NCI-H1436 treated with DMSO at 0.1 percent for 48 hours (cell line): ENCODE results near the gene GPBAR1.
"Not testable (repeated sequence)": the region's sequence is repeated elsewhere in the genome, so short reads cannot be mapped to it uniquely, and the experiment has no call there.

Experiments used
- DNase-seq: peaks from one replicate; lab custom pipeline; 2025; lab: John Stamatoyannopoulos, UW

The GPBAR1 gene

GRCh38 chr2:218310853-218311540, 50.2 kb downstream of the GPBAR1 start:
- no peak for DNase-seq

GRCh38 chr2:218311541-218312266, 50.9 kb downstream of the GPBAR1 start:
- not testable (repeated sequence) for DNase-seq

GRCh38 chr2:218312267-218312756, 51.5 kb downstream of the GPBAR1 start:
- DNase-seq = no peak

- DNase-seq = no peak
Observed at GRCh38 chr2:218313356-218313755, 52.5 kb downstream of the GPBAR1 start.
